GM12865 (cell line): ENCODE measurements around the gene KHSRP.
"Not testable (repeated sequence)": the region's sequence is repeated elsewhere in the genome, so short reads cannot be mapped to it uniquely, and the experiment has no call there.

ENCODE experiments used
- DNase-seq: peaks from one replicate; pipeline ENCODE4 v3.0.0; 2010; ENCODE audit warnings: low read depth
- H3K4me3 ChIP-seq: 2 replicates; pipeline ENCODE4 v1.5.1; 2011; ENCODE audit warnings: mild to moderate bottlenecking, low read depth, low read length, control low read depth
- CTCF ChIP-seq: IDR thresholded peaks from 2 replicates; pipeline ENCODE4 v1.5.1; 2011; ENCODE audit warnings: low read length, control low read depth, low read depth, inconsistent platforms; ENCODE audit not compliant: insufficient read depth; ENCODE audit errors: missing control alignments

The KHSRP gene

GRCh38 chr19:6439743-6440142 is 15.1 kb upstream of the KHSRP start:
- DNase-seq: no peak
- TF ChIP-seq CTCF: no peak
- no peak overlapping the region for H3K4me3 ChIP-seq

DNA sequence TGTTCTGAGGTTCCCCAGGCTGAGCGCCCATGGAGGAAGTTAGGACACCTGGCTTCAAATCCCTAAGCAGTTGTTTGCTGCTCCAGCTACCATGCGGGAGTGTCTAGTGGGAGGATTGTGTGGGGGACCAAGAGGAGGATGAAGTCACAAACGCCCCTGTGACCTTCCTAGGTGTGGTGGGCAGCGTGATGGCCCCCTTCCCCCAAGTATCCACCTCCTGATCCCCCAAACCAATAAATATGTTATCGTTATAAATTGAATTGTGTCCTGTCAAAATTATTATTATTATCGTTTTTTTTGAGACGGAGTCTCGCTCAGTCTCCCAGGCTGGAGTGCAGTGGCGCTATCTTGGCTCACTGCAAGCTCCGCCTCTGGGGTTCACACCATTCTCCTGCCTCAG is 9.1 kb upstream of the KHSRP start, which contains the start of gene SLC25A41:
SLC25A41 (minus strand) TSS at position 101 of the 400 bp plus-strand sequence; CDS start at position 31, 70 bp downstream.
- TF ChIP-seq CTCF: no peak
- no peak for DNase-seq

DNA sequence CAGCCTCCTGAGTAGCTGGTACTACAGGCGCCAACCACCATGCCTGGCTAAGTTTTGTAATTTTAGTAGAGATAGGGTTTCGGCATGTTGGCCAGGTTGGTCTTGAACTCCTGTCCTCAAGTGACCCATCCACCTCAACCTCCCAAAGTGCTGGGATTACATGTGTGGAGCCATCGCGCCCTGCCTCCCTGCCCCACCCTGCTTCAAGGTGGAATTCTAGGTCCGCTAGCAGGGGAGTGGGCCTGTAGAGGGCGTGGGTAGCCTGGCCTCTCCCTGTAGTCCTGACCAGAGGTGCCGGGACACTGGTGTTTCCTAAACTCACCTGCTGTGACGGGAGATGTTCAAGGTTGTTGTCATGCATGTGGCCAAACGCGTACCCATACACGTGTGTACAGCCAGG is 8.6 kb upstream of the KHSRP start:
- no peak for TF ChIP-seq CTCF
- H3K4me3 ChIP-seq: no peak overlapping the region

More for the DNA sequence above, 9.1 kb upstream of the KHSRP start, which contains the start of gene SLC25A41:
- no peak within 1 kb of the TSS for H3K4me3 ChIP-seq

DNA sequence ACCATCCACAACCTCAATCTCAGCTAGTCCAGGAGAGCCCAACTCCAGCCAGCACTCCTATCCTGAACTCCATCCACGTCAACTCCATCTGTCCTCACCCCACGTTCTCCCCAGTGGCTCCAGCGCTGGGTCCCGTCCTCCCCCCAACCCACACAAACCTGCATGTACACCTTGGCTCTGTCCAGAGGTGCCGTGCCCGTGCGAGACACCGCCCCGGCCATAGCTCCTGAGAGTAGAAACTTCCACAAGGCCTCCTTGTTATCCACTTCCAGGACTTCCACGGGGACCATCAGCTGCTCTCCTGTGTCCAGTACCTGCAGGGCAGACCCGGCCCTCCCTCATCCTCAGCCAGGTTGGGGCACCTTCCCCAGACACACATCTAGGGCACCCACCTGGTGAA is 7.3 kb upstream of the KHSRP start:
- no peak overlapping the region for H3K4me3 ChIP-seq
- no peak for DNase-seq
- TF ChIP-seq CTCF: no peak

More for the DNA sequence above, 8.6 kb upstream of the KHSRP start:
- no peak for DNase-seq

DNA sequence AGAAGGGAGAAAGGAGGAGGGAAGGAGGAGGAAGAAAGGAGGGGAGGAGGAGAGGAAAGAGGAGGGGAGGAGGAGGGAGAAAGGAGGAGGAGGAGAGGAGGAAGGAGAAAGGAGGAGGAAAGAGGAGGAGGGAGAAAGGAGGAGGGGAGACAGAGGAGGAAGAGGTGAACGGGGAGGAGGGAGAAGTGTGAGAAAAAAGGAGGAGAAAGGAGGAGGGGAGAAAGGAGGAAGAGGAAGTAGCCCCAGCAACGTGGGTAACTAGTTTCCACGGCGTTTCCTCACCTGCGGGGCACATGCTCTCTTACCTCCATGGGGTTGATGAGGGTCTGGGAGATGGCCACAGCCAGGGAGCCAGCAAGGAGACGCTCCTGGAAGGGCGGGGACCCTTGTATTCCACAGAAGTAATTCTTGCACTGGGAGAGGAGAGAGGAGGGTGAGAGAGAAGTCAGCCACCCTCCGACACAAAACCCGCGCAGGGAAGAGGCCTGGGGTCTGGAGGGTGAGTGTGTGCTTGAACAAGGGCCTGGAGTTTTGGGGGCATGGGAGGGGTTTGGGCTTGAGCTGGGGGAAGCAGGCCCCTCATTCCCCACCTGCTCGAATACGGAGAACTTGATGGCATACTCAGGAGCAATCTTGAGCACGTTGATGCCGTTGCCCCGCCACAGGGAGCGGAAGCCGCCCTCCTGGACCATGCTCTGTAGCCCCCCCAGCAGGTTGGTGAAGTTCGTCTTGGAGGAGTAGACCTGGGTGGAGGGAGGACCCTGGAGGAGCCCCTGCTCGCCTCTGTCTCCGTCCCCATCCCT is 5.0 kb upstream of the KHSRP start:
- DNase-seq: no peak
- no peak overlapping the region for H3K4me3 ChIP-seq
- TF ChIP-seq CTCF: no peak

DNA sequence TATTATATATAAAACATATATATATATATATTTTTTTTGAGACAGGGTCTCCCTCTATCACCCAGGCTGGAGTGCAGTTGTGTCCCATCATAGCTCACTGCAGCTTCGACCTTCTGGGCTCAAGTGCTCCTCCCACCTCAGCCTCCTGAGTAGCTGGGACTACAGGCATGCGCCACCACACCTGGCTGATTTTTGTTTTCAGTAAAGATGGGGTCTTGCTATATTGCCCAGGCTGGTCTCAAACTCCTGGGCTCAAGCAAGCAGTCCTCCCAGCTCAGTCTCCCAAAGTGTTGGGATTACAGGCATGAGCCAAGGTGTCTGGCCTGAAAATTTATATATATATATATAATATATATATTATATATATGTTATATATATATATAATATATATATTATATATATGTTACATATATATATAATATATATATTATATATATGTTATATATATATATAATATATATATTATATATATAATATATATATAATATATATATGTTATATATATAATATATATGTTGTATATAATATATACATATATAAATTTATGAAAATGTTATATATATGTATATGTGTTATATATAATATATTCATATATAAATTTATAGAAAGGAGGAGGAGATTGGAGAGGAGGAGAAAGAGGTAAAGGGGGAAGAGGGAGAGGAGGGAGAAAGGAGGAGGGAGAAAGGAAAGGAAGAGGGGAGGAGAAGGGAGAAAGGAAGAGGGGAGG is 4.2 kb upstream of the KHSRP start:
- not testable (repeated sequence) for H3K4me3 ChIP-seq

GRCh38 chr19:6427131-6427530 is 2.5 kb upstream of the KHSRP start:
- no peak for TF ChIP-seq CTCF
- DNase-seq: no peak

More for the DNA sequence above, 4.2 kb upstream of the KHSRP start:
- DNase-seq: not testable (repeated sequence)

More at GRCh38 chr19:6427131-6427530, 2.5 kb upstream of the KHSRP start:
- H3K4me3 ChIP-seq: no peak overlapping the region
